Left forelimb (tissue), 1 donor: Measurements from ENCODE around the gene IGLL5.
"Not testable (repeated sequence)": the region's sequence is repeated elsewhere in the genome, so short reads cannot be mapped to it uniquely, and the experiment has no call there.

ENCODE experiments used
- DNase-seq: peaks from one replicate; pipeline ENCODE4 v3.0.0-alpha.2; 2018; ENCODE audit warnings: low spot score

Gene IGLL5

DNA sequence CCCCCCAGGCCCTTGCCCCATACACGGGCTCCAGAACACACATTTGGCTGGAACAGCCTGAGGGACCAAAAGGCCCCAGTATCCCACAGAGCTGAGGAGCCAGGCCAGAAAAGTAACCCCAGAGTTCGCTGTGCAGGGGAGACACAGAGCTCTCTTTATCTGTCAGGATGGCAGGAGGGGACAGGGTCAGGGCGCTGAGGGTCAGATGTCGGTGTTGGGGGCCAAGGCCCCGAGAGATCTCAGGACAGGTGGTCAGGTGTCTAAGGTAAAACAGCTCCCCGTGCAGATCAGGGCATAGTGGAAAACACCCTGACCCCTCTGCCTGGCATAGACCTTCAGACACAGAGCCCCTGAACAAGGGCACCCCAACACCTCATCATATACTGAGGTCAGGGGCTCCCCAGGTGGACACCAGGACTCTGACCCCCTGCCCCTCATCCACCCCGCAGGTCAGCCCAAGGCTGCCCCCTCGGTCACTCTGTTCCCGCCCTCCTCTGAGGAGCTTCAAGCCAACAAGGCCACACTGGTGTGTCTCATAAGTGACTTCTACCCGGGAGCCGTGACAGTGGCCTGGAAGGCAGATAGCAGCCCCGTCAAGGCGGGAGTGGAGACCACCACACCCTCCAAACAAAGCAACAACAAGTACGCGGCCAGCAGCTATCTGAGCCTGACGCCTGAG lies 13.1 kb downstream of the IGLL5 start:
- DNase-seq = not testable (repeated sequence)

GRCh38 chr22:22901578-22902218 lies 14.1 kb downstream of the IGLL5 start:
- DNase-seq = no peak

- no peak for DNase-seq
These were observed 14.8 kb downstream of the IGLL5 start for GRCh38 chr22:22902247-22903001.

DNA sequence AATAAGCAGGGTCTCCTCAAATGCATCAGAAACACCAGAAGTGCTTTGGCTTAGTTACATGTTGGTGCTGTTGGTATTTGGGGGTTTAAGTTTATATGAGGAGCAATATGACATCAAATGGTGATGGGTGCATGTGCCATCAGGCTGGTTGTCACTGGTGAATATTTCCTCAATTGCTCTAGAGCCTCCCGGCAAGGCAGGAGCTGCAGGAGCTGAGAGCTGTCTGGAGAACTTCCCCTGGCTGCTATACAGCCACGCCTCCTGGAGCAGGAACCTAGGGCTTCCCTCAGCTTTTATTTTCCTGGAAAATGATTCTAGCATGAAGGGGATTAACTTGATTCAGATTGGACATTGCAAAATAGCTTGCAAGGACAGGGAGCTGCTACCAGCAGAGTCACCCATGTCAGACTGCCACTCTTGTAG lies 15.8 kb downstream of the IGLL5 start:
- no peak for DNase-seq

DNA sequence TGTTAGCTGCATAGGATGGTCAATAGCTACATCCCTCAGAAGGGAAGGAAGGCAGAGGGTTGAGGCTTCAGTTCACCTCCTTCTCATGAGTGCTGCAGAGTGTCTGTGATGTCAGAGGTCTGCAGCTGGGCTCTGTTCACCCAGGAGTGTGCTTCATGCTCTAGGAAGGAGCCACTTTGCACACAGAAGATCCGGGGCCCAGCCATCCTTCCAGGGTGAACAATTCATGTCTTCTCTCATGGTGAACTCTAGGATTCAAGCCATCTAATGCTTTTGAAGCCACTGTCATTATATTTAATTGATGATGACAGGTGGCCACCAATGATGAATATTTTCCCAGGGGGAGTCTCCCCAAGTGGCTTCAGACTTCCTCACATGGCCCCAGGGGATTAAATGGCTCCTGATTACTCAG lies 16.2 kb downstream of the IGLL5 start:
- DNase-seq = not testable (repeated sequence)

- not testable (repeated sequence) for DNase-seq
These were observed 17.1 kb downstream of the IGLL5 start for GRCh38 chr22:22904736-22905135.

- not testable (repeated sequence) for DNase-seq
These were observed 18.8 kb downstream of the IGLL5 start for GRCh38 chr22:22906391-22906790.

DNA sequence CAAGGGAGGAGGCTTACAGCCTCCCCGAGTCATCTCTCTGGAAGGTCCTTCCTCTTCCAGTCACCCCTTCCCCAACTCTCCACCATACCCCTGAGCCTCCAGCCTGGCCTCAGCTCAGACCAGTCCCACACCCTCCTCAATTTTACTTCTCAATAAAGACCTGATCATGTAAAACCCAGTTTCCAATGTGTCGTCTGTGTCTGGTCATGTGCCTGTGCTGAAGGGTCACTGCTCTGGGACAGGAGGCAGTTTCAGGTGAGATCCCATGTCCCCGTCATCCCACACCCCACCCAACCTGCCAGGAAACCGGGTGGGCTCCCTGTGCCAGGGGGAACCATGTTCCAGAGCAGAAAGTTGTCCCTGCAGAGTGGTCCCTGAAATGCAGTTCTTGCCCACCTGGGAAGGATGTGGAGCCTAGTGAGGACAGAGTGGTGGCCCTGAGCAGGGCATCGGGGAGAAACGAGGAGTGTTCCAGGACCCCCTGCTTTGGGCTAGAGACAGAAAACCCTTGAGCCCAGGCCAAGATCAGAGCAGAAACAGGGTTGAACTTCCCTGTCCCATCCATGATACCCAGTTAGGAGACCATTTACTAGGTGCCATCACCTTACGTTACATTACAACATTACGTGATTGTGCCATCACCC lies 19.4 kb downstream of the IGLL5 start:
- DNase-seq = no peak

GRCh38 chr22:22907551-22908494 lies 20.2 kb downstream of the IGLL5 start:
- DNase-seq = no peak

DNA sequence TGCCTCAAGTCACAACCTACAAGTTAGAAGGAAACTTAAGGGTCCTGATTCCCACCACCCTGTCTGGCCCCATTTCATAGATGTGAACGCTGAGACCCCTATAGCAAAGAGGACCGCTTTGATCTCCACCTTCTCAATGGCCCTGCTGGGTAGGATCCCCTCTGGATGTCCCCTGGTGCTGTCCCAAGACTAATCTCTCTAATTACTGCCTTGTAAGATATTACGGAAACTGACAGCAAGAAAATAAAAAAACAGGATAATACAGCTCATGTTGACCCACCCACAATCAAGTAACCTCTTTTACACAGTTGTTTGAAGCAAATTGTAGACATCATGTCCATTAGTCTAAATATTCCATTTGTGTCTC lies 20.9 kb downstream of the IGLL5 start:
- DNase-seq = no peak

- DNase-seq = no peak
These were observed 21.5 kb downstream of the IGLL5 start for GRCh38 chr22:22908941-22909604.

DNA sequence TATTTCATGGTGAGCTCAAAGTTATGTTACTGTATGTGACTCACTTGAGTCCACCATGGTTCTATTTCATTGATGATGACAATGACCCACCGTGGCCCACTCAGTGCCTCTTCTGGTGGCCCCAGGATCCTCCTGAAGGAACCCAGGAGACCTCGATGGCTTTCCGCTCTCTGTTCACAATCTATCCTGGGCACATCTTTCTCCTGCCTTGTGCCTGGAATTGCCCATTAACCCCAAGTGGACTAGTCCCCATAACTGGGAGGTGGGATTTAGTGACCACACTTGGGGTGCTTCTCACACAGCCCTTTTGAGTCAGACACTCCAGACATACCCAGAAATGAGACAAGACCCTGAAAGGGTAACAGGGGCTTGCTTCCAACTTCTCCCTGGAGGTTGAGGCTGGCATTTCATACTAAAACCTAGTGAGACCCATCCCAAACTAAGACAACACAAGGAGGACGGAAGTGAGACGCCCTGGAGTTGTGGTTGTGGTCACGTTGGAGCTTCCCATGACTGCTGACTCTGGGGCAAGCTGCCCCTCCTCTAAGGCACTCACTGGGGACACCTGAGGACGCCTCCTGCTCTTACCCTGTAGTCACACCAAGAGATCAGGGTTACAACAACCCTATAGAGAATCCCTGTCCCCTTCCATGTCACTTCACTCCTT lies 22.1 kb downstream of the IGLL5 start:
- no peak for DNase-seq

GRCh38 chr22:22910272-22911240 lies 22.9 kb downstream of the IGLL5 start:
- no peak for DNase-seq

- no peak for DNase-seq
These were observed 23.9 kb downstream of the IGLL5 start for GRCh38 chr22:22911327-22912134.

- no peak for DNase-seq
These were observed 24.7 kb downstream of the IGLL5 start for GRCh38 chr22:22912135-22912987.

DNA sequence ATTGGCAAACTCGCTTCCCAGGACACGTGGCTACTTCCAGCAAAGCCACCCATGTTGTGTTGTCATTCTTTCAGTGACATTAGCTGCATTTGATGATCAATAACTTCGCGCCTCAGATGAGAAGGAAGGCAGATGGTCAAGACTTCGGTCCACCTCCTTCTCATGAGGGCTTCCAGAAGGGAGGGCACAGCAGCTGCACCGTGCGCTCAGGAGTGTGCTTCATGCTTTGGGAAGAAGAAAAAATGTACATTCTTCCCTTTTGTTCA lies 25.3 kb downstream of the IGLL5 start:
- DNase-seq = no peak

DNA sequence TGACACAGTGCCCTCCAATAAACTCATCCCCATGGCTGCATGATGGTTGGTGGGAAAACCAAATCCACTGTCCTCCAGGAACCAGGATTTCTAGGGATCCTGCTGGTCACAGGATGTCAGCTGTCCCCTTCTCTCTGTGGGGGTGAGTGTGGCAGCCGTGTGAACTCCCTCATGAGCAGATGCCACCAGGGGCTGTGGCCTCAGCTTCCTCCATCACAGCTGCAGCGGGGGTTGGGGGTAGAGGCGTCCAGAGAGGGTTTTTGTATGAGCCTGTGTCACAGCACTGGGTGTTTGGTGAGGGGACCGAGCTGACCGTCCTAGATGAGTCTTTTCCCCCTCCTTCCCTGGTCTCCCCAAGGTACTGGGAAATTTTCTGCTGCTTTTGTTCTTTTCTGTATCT lies 26.4 kb downstream of the IGLL5 start:
- no peak for DNase-seq
